Measurements from ENCODE around the gene BTBD2.

Gene BTBD2

DNA sequence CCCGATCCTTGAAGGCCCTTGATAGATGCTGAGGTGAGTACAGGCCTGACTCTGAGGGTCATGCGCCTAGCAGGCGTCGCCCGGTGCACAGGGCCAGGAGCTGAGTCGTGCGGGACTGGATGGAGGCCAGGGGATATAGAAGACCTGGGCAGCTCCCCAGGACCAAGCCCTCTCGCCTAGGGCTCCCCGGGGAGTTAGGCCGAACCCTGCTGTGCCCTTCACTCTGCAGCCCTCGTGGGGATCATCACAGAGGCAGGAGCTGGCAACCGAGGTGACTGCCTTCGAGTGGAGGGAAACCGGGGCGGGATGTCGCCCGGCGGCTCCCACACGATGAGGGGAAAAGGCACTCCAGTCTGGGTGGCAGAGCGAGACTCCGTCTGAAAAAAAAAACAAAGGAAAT lies 62.9 kb downstream of the BTBD2 start:
- Histone ChIP-seq H4K20me1 (ENCODE audit: insufficient read depth, low read length) (peaks cover 23% of the 10 kb centered on the region), H3K4me1 (ENCODE audit: low read length) (no peaks in the 10 kb centered on the region), H3K4me3 (ENCODE audit: low read length) (no peak overlapping the region), H3F3A (ENCODE audit: insufficient read depth, low read length) (no peaks in the 10 kb centered on the region), H3K27me3 (replicated peaks; ENCODE audit: insufficient read depth, low read length) (no peaks in the 10 kb centered on the region), H3K4me2 (ENCODE audit: low read depth, low read length) (no peak overlapping the region), H3K36me3 (replicated peaks; ENCODE audit: insufficient read depth, low read length) (no peaks in the 10 kb centered on the region), H3K9me3 (replicated peaks; ENCODE audit: insufficient read depth, low read length) (no peaks in the 10 kb centered on the region), H3K9me2 (replicated peaks; ENCODE audit: insufficient read depth, low read length) (no peaks in the 10 kb centered on the region), H3K79me2 (ENCODE audit: low read length) (peaks cover 98% of the 10 kb centered on the region), H2AFZ (ENCODE audit: low read length) (no peak overlapping the region), H3K9ac (ENCODE audit: low read length) (no peak overlapping the region), H3K27ac (ENCODE audit: low read length) (no peak overlapping the region)
- TF ChIP-seq EZH2 (optimal IDR thresholded peaks at IDR 0.05; ENCODE audit: low read depth, low read length) (no peak), EZH2phosphoT487 (IDR thresholded peaks at IDR 0.05; ENCODE audit: low read length) (no peak)
- TF ChIP-seq, protein P1, sequence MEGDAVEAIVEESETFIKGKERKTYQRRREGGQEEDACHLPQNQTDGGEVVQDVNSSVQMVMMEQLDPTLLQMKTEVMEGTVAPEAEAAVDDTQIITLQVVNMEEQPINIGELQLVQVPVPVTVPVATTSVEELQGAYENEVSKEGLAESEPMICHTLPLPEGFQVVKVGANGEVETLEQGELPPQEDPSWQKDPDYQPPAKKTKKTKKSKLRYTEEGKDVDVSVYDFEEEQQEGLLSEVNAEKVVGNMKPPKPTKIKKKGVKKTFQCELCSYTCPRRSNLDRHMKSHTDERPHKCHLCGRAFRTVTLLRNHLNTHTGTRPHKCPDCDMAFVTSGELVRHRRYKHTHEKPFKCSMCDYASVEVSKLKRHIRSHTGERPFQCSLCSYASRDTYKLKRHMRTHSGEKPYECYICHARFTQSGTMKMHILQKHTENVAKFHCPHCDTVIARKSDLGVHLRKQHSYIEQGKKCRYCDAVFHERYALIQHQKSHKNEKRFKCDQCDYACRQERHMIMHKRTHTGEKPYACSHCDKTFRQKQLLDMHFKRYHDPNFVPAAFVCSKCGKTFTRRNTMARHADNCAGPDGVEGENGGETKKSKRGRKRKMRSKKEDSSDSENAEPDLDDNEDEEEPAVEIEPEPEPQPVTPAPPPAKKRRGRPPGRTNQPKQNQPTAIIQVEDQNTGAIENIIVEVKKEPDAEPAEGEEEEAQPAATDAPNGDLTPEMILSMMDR (IDR thresholded peaks at IDR 0.05; ENCODE audit: low read length), result no peak
- no peak for DNase-seq

DNA sequence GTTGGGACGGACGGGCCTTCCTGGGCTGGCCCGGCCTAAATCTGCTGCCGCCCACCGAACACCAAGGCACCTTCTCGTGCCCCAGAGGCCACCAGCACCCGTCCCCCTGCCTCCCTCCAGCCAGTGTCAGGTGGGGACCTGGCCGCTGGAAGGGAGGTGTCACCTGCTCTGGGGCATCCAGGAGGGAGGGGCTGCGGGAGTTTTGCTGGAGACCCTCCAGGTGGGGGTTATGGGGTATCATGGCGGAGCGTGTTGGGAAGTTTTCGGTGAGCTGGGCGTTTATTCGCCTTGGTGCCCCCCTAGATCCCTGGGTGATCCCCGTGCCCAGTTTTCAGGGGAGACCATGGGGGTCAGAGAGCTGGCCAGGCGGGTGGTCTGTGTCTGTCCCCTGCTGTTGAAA lies 64.9 kb downstream of the BTBD2 start:
- peaks cover 2% of the 10 kb centered on the region; the same call in 1 of the 2 replicates for H3K36me3 ChIP-seq (replicated peaks; ENCODE audit: insufficient read depth, low read length)
- peaks cover 27% of the 10 kb centered on the region for H4K20me1 ChIP-seq (ENCODE audit: insufficient read depth, low read length)

GRCh38 chr19:1949304-1950101 lies 66.0 kb downstream of the BTBD2 start:
- no peak overlapping the region for H3K9ac ChIP-seq (ENCODE audit: low read length)
- H3K9me3 ChIP-seq (replicated peaks; ENCODE audit: insufficient read depth, low read length), result no peaks in the 10 kb centered on the region
- H3K27me3 ChIP-seq (replicated peaks; ENCODE audit: insufficient read depth, low read length), result no peaks in the 10 kb centered on the region
- H3K9me2 ChIP-seq (replicated peaks; ENCODE audit: insufficient read depth, low read length), result no peaks in the 10 kb centered on the region
- no peak overlapping the region for H3K4me3 ChIP-seq (ENCODE audit: low read length)
- H4K20me1 ChIP-seq (ENCODE audit: insufficient read depth, low read length), result peaks cover 31% of the 10 kb centered on the region
- no peak for DNase-seq
- H2AFZ ChIP-seq (ENCODE audit: low read length), result no peak overlapping the region
- peaks cover 94% of the 10 kb centered on the region for H3K79me2 ChIP-seq (ENCODE audit: low read length)
- H3K4me2 ChIP-seq (ENCODE audit: low read depth, low read length), result no peak overlapping the region
- H3K27ac ChIP-seq (ENCODE audit: low read length), result no peak overlapping the region
- H3K4me1 ChIP-seq (ENCODE audit: low read length), result no peaks in the 10 kb centered on the region
- TF ChIP-seq EZH2phosphoT487 (IDR thresholded peaks at IDR 0.05; ENCODE audit: low read length) (no peak), EZH2 (optimal IDR thresholded peaks at IDR 0.05; ENCODE audit: low read depth, low read length) (no peak)
- TF ChIP-seq, protein P1 (IDR thresholded peaks at IDR 0.05; ENCODE audit: low read length), result no peak
- H3F3A ChIP-seq (ENCODE audit: insufficient read depth, low read length), result no peaks in the 10 kb centered on the region
- H3K36me3 ChIP-seq (replicated peaks; ENCODE audit: insufficient read depth, low read length), result peaks cover 2% of the 10 kb centered on the region; the same call in 1 of the 2 replicates

More for the DNA sequence above, 64.9 kb downstream of the BTBD2 start:
- Histone ChIP-seq H3K4me3 (ENCODE audit: low read length) (no peak overlapping the region), H3K4me2 (ENCODE audit: low read depth, low read length) (no peak overlapping the region), H3K27ac (ENCODE audit: low read length) (no peak overlapping the region), H3F3A (ENCODE audit: insufficient read depth, low read length) (no peaks in the 10 kb centered on the region), H2AFZ (ENCODE audit: low read length) (no peak overlapping the region), H3K9me3 (replicated peaks; ENCODE audit: insufficient read depth, low read length) (no peaks in the 10 kb centered on the region), H3K9me2 (replicated peaks; ENCODE audit: insufficient read depth, low read length) (no peaks in the 10 kb centered on the region), H3K4me1 (ENCODE audit: low read length) (no peaks in the 10 kb centered on the region), H3K9ac (ENCODE audit: low read length) (no peak overlapping the region), H3K27me3 (replicated peaks; ENCODE audit: insufficient read depth, low read length) (no peaks in the 10 kb centered on the region), H3K79me2 (ENCODE audit: low read length) (peaks cover 94% of the 10 kb centered on the region)
- no peak for DNase-seq
- TF ChIP-seq EZH2phosphoT487 (IDR thresholded peaks at IDR 0.05; ENCODE audit: low read length) (no peak), EZH2 (optimal IDR thresholded peaks at IDR 0.05; ENCODE audit: low read depth, low read length) (no peak)
- TF ChIP-seq, protein P1 (IDR thresholded peaks at IDR 0.05; ENCODE audit: low read length), result no peak

Measured in MM.1S (cell line).